Activated naive CD8-positive, alpha-beta T cell (primary cell): ENCODE data around the gene NT5DC1.

Source experiments
- H3K27ac Mint-ChIP-seq: one replicate; pipeline ENCODE4 v1.8.0; 2021; ENCODE audit warnings: mixed read lengths
- H3K27me3 Mint-ChIP-seq: one replicate; pipeline ENCODE4 v1.8.0; 2021; ENCODE audit warnings: mixed read lengths
- H3K36me3 Mint-ChIP-seq: one replicate; pipeline ENCODE4 v1.8.0; 2021; ENCODE audit warnings: mixed read lengths
- H3K4me1 Mint-ChIP-seq: one replicate; pipeline ENCODE4 v1.8.0; 2021; ENCODE audit warnings: low read depth, mixed read lengths
- H3K4me3 Mint-ChIP-seq: one replicate; pipeline ENCODE4 v1.8.0; 2021; ENCODE audit warnings: mild to moderate bottlenecking, mixed read lengths
- H3K9me3 Mint-ChIP-seq: one replicate; pipeline ENCODE4 v1.8.0; 2021; ENCODE audit warnings: low read depth, mixed read lengths

The NT5DC1 gene

DNA sequence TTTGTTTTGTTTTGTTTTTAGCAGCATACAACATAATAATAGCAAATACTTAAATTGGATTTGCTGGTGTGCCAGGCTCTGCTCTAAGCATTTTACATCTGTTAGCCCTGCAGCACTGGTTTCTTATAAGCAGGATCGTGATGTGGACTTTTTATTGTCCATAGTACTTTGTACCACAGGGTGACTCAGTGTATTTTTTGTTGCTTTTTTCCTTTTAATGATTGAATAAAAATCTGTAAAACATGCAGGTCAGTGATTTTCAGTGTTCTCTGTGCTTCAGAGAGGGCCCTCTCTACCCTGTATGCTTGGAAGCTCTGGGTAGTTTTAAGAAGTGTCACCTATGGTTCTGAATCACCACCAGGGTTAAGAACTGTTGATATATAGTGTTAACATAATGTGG, 4.0 kb downstream of the NT5DC1 start:
- peaks cover 62% of the 10 kb centered on the region for H3K4me1 Mint-ChIP-seq
- H3K4me3 Mint-ChIP-seq: no peak overlapping the region
- H3K36me3 Mint-ChIP-seq: peaks cover 4% of the 10 kb centered on the region
- H3K27ac Mint-ChIP-seq: no peak overlapping the region
- H3K27me3 Mint-ChIP-seq: no peaks in the 10 kb centered on the region
- H3K9me3 Mint-ChIP-seq: no peaks in the 10 kb centered on the region

DNA sequence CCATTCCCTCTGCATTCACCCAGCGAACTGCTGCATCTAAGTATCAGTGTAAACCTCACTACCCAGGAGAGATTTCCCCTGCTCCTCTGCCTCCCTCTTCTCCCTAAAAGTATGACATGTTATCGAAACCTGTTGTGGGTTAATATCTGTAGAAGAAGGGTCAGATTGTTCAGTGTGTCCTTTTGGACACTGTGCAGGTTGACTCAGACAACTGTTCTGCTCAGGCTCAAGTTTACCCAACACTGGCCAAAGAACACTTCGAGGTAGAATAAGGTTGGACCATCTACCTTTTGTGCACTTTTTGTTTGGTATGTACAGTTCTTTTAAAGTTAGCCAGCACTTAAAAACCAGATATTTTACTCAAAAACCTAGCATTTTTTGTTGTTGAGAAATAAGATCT, 4.6 kb downstream of the NT5DC1 start:
- no peaks in the 10 kb centered on the region for H3K9me3 Mint-ChIP-seq
- peaks cover 57% of the 10 kb centered on the region for H3K4me1 Mint-ChIP-seq
- no peak overlapping the region for H3K27ac Mint-ChIP-seq
- H3K4me3 Mint-ChIP-seq: no peak overlapping the region
- H3K36me3 Mint-ChIP-seq: peaks cover 5% of the 10 kb centered on the region
- no peaks in the 10 kb centered on the region for H3K27me3 Mint-ChIP-seq

DNA sequence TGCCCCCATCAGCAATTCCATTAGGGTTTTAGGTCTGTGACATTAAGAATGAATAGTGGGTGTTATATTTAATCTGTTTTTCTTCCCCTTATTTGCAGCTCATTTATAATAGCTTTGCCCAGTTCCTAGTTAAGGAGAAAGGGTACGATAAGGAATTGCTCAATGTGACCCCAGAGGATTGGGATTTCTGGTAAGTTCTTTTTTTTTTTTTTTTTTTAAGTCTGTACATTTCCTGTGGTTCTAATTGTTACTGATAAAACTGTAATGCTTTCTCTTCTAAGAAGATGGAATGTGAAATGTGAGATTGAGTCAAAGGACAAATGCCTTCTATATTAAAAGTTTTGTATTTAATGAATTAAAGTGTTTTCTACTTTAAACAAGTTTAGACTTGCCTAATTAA, 5.5 kb downstream of the NT5DC1 start:
- Mint-ChIP-seq H3K27ac (no peak overlapping the region), H3K36me3 (peaks cover 11% of the 10 kb centered on the region)

DNA sequence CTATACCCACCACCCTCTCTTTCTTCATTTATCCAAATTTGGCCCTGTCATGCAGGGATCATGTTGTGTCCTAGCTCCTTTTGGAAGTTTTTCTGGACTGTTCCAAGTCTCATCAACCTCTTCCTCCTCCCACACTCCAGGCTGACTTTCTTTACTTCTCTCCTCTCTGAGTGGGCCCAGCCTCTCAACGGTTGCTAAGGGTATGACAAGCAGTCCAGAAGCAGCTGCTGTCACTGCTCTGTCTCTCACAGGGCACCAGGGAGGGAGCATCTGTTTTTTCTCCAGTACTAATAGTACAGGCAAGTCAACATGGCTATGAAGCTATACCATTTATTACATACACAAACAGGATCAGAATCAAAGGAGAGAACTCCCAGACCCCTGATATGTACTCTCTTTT, 8.2 kb downstream of the NT5DC1 start:
- peaks cover 21% of the 10 kb centered on the region for H3K36me3 Mint-ChIP-seq

More for the DNA sequence above, 5.5 kb downstream of the NT5DC1 start:
- Mint-ChIP-seq H3K27me3 (no peaks in the 10 kb centered on the region), H3K4me1 (peaks cover 55% of the 10 kb centered on the region), H3K4me3 (no peak overlapping the region), H3K9me3 (no peaks in the 10 kb centered on the region)

DNA sequence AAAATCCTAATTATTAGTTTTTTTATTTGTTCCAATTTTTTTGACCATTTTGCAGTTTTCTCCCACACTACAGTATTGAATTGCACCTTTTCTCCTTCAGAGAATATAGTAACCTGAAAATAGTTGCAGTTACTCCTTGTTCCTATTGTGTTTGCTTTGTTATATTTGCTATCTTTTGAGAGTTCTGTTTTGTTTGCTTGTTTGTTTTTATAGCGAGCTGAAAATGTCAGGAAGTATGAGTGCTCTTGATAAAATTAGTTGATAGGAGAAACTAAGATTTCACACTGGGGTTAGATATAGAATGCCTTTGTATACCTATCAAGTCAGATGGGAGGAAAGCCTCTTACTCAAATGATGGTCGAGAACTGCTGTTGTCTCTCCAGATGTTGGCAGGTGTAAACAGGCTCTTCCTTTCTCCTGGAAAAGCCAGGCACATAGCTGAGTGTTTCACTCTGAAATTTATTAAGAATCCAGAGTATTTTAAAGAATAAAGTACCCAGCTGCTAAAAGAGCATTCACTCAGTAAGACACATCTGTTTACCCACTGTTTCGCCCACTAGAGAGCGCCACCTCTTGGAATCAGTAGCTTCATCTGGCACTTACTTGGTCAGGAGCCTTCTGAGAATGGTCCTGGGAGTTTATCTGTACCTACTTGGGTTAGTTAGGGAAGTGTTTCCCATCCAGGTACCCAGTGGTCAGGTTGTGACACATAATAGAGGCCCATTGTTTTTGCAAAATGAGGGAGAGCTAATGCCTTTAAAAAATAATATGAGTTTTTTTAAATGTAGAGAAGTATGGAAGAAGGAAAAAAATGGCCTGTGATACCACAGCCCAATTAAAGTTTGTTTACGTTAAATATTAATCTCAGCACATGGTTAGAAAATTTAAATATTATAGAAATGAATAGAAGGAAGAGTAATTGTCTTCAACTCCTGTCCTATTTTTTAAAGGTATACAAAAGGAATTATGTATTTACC, 11.2 kb downstream of the NT5DC1 start:
- Mint-ChIP-seq H3K27me3 (no peaks in the 10 kb centered on the region), H3K36me3 (peaks cover 22% of the 10 kb centered on the region), H3K4me1 (peaks cover 2% of the 10 kb centered on the region), H3K27ac (no peak overlapping the region), H3K4me3 (no peak overlapping the region), H3K9me3 (no peaks in the 10 kb centered on the region)

More for the DNA sequence above, 8.2 kb downstream of the NT5DC1 start:
- Mint-ChIP-seq H3K27me3 (no peaks in the 10 kb centered on the region), H3K27ac (no peak overlapping the region), H3K4me3 (no peak overlapping the region), H3K9me3 (no peaks in the 10 kb centered on the region), H3K4me1 (peaks cover 29% of the 10 kb centered on the region)

DNA sequence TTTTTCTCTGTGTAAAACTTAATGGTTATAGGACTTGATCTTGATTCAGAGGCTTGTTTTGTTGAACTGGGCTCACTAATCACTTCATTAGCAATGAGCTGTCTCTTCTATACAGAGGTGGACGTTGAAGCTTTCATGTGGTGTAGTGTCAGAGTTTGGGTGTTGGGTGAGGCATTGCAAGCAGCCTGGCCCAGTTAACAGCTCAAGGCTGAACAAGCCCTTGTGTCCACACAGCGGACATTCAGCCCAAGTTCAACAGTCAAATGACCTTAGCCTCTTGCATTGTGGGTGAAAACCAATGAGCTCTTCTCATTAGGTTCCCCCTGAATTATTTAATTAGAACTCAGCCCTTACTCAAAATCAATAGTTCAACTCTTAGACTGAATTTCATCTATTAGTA, 12.7 kb downstream of the NT5DC1 start:
- Mint-ChIP-seq H3K4me1 (peaks cover 2% of the 10 kb centered on the region), H3K27ac (no peak overlapping the region), H3K27me3 (no peaks in the 10 kb centered on the region), H3K4me3 (no peak overlapping the region), H3K9me3 (no peaks in the 10 kb centered on the region), H3K36me3 (peaks cover 20% of the 10 kb centered on the region)

DNA sequence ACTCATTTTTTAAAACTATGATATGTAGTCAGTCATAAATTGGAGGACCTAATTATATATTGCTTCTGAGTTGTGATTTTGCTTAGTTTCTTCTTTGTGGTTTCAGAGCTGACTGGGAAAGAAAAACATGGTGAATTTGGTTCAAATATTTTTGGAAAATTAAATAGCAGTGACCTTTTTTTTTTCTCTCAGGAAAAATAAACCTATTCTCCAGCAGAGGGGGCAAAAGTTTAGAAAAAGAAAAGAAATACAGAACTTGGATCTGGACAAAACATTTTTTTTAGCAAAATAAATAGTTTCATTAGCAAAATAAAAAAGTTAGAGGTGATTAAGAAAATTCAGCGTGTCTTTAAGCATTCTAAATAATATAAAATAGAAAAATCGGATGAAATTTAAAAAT, 15.1 kb downstream of the NT5DC1 start:
- Mint-ChIP-seq H3K9me3 (no peaks in the 10 kb centered on the region), H3K27ac (no peak overlapping the region), H3K4me3 (no peak overlapping the region), H3K27me3 (no peaks in the 10 kb centered on the region), H3K36me3 (peaks cover 20% of the 10 kb centered on the region), H3K4me1 (no peaks in the 10 kb centered on the region)

DNA sequence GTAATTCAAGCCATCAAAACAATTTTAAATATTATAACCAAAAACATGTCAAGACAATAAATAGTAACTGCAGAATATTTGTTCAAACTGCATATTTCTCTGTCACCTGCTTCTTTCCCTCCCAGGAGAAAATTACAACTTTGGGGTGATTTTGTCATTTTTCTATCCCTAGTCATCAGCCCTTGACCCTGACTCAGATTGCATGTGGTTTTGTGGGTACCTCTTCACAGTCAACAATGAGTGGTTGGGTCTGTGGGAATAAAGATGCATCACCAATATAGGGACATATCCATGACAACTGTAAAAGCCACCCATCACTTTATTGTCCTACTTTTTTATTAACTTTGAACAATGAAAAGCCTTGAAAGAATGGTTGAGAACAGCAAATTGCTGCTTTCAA, 18.0 kb downstream of the NT5DC1 start:
- Mint-ChIP-seq H3K27ac (no peak overlapping the region), H3K4me3 (no peak overlapping the region)

DNA sequence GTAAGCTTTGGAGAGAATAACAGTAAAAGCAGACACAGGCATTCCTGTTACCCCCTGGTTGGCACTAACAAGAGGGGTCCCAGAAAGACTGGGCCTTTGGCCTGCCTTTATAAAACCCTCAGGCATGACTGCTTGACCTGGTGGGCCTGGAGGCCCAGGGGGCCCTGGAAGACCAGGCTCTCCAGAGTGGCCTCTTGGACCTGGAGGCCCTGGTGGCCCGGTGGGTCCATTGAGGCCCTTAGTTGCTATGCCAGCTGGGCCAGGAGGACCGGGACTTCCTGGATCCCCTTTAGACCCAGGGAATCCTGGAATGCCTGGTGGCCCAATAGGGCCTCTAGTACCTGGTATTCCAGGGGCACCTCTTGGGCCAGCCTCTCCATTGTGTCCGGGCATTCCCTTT, 19.8 kb downstream of the NT5DC1 start:
- Mint-ChIP-seq H3K27me3 (no peaks in the 10 kb centered on the region), H3K27ac (no peak overlapping the region), H3K36me3 (peaks cover 5% of the 10 kb centered on the region), H3K4me3 (no peak overlapping the region), H3K9me3 (no peaks in the 10 kb centered on the region), H3K4me1 (no peaks in the 10 kb centered on the region)

More for the DNA sequence above, 18.0 kb downstream of the NT5DC1 start:
- H3K9me3 Mint-ChIP-seq: no peaks in the 10 kb centered on the region
- H3K4me1 Mint-ChIP-seq: no peaks in the 10 kb centered on the region
- peaks cover 8% of the 10 kb centered on the region for H3K36me3 Mint-ChIP-seq
- no peaks in the 10 kb centered on the region for H3K27me3 Mint-ChIP-seq

DNA sequence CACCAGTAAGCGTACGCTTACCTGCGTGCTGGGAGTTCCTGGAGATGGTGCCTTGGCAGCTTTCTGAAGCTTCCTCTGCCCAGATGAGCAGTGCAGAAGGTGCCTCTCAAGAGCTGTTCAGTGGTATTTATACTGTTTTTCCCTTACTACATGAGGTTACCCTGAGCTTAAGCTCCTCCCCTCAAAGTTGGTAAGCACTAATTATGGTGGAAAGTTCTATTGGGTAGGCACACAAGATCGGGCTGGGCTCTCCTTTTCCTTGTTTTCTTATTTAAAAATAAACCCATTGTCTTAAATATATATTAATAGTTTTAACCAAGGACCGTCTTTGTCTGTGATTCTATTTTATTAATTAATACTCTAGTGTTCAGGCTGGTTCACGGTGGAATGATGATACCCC, 25.4 kb downstream of the NT5DC1 start, which contains the start of gene COL10A1:
TSS of gene COL10A1 (minus strand) at position 101 of the 400 bp plus-strand sequence. CDS start 640 bp downstream, outside the sequence.
- no peak within 1 kb of the TSS for H3K27ac Mint-ChIP-seq

DNA sequence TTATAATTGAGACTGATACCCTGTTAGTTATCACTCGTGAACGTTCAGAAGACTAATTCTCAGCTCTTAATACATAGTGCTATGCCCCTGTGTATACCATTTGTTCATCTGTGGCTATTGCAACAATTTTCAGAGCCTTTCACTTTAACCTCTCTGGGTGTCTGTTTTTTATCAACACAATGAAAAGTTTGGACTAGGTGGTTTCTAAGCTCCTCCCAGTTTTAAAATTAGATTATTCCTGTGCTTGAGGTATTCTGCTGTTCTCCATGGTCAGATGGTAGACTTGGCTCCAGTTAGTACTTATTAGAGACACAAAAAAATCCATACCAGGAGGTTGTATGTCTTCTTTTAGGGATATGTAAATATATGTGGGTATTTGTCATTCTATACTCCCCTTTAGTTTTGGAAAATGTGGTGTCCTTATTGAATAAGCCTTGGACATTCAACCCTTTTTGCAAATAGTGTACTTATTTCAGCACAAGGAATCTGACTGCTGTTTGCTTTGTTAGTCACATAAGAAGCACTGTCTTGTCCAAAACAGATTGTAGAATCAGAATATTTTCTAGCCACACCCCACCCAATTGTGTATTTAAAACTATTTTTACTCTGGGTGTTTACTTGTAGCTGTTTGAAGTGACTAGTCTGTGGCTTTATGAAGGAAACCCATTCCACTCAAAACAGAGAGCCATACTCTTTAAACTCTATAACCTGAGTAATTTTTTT, 27.3 kb downstream of the NT5DC1 start:
- Mint-ChIP-seq H3K4me1 (peaks cover 4% of the 10 kb centered on the region), H3K4me3 (no peak overlapping the region), H3K36me3 (peaks cover 17% of the 10 kb centered on the region), H3K27me3 (no peaks in the 10 kb centered on the region), H3K9me3 (no peaks in the 10 kb centered on the region), H3K27ac (no peak overlapping the region)

More for the DNA sequence above, 25.4 kb downstream of the NT5DC1 start, which contains the start of gene COL10A1:
- Mint-ChIP-seq H3K4me1 (peaks cover 4% of the 10 kb centered on the region), H3K36me3 (peaks cover 4% of the 10 kb centered on the region), H3K4me3 (no peak within 1 kb of the TSS), H3K27me3 (no peaks in the 10 kb centered on the region), H3K9me3 (no peaks in the 10 kb centered on the region)

DNA sequence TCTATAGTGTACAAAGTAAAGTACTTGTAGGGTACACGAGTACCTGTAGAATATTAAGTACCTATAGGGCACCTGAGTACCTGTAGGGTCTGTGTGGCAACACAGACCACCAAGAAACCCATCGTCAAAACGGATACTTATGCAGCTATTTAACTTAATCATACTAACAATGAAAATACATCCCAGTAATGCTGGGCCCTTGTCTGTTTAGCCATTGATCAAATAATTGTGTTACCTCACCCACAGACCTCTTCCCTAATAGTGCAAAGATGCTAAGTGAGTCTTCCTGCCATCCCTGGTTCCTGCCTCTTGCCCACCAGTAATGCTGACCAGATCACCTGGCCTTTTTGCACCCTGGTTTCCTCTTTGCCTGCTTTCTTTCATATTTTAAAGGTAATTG, 32.8 kb downstream of the NT5DC1 start:
- Mint-ChIP-seq H3K9me3 (no peaks in the 10 kb centered on the region), H3K36me3 (peaks cover 27% of the 10 kb centered on the region), H3K4me3 (no peak overlapping the region)

DNA sequence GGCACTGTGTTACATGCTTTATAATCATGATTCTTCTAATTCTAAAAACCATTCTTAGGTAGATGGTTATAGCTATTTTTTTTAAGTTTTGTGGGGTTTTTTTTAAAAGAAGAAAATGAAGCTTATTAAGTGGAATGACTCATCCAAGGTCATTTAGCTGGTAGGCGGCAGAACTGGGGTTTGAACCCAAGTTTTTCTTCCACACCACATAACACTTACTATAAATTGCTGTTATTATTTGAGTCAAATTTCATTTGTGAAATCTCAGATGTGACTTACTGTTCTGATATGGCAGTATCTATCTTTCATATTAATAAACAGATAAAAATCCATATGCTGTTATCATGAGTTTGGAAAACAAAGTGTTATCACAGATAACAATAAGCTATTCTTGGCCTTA, 35.7 kb downstream of the NT5DC1 start:
- Mint-ChIP-seq H3K4me3 (no peak overlapping the region), H3K27me3 (no peaks in the 10 kb centered on the region), H3K27ac (no peak overlapping the region), H3K4me1 (peaks cover 7% of the 10 kb centered on the region), H3K36me3 (peaks cover 32% of the 10 kb centered on the region), H3K9me3 (no peaks in the 10 kb centered on the region)

More for the DNA sequence above, 32.8 kb downstream of the NT5DC1 start:
- Mint-ChIP-seq H3K27me3 (no peaks in the 10 kb centered on the region), H3K4me1 (peaks cover 7% of the 10 kb centered on the region), H3K27ac (no peak overlapping the region)

DNA sequence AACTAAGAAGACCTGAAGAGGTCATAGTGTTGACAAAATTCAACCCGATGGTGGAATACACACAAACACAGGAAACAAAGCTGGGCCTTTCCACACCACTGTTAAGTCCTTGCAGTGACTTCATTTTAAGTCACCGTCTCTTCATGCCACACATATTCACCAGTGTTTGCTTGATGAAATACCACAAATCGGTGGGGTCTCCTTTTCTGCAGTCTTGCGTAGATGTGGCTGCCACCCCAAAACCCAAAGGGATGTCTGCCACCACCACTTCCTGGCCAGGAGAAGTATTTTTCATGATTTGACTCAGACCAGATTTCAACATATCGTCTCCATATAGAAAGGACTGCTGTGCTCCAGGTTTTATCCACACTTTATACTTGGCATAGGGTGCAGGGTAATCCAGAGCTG, 36.3 kb downstream of the NT5DC1 start:
- Mint-ChIP-seq H3K9me3 (no peaks in the 10 kb centered on the region), H3K4me1 (peaks cover 7% of the 10 kb centered on the region), H3K36me3 (peaks cover 27% of the 10 kb centered on the region), H3K27ac (no peak overlapping the region), H3K4me3 (no peak overlapping the region), H3K27me3 (no peaks in the 10 kb centered on the region)

DNA sequence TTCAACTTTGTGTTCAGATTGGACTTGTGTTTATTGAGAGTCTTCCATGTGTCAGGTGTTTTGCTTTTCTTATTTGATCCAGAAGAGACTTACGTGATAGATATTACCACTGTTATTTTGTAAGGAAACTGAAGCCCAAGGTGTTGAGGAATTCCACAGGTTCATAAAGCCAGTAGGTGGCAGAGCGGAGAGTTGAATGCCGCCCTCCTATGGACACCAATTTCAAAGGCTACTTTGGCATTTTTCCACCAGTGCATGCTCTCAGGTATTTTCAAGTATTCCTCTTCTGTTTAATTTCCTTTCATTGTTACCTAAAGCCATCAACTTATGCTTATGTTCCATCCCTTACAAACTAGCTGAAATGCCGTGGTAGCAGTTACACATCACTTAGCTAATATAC, 39.3 kb downstream of the NT5DC1 start:
- H3K27me3 Mint-ChIP-seq: no peaks in the 10 kb centered on the region
- no peak overlapping the region for H3K4me3 Mint-ChIP-seq
- no peak overlapping the region for H3K27ac Mint-ChIP-seq
- peaks cover 12% of the 10 kb centered on the region for H3K36me3 Mint-ChIP-seq
- no peaks in the 10 kb centered on the region for H3K9me3 Mint-ChIP-seq
- H3K4me1 Mint-ChIP-seq: peaks cover 7% of the 10 kb centered on the region
